Activated CD4-positive, alpha-beta T cell treated with anti-CD3 and anti-CD28 coated beads, Interleukin-10, Interleukin-2, amounts not matched to agents 100 ng/mL and 50 ng/mL, durations not matched to agents 16 hours and 8 hours (primary cell): ENCODE data around the gene RABIF.
A peak's percentile ranks its signal among the peaks of the same experiment; 100 is the strongest.
"Not testable (repeated sequence)": the region's sequence is repeated elsewhere in the genome, so short reads cannot be mapped to it uniquely, and the experiment has no call there.

Source experiments
- DNase-seq: peaks from one replicate; pipeline ENCODE4 v3.0.0-alpha.2; 2020

The RABIF gene

DNA sequence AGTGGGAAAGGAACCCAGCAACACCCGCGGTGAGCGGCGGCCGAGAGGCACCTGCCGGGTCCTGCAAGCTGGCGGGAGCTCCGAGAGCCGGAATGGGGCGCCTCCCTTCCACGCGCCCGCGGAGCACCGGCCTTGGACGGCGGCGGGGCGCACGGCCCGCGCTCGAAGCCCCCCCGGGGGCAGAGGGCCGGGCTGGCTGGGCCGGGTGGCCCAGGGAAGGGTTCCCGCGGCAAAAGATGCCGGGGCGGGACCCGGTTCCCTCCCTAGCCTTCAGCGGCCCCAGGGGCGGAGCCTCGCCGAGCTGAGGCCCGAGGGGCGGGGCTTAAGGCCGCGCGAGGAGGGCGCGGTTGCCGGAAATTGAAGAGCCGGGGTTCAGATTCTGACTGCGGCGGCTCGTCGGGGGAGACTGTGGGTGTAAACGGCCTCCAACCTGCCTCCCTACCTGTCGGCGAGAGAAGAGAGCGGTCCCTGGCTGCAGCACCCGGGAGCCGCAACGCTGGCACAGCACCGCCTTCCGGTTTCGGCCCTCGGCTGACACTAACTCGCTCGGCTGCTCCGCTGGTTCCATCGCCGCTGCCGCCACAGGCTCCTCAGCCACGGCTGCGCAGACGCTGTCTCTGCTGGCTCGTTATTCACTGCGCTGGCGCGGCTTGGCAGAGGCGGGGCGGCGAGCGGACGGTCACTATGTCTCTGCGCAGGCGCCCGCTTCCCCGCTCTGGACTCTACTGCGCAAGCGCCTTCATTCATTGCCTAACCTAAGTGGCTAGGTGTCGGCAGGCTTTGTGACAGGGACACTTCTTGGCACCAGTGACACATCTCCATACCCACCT is at the start of gene RABIF:
RABIF (minus strand) TSS at position 619 of the 830 bp plus-strand sequence; CDS start at position 568, 51 bp downstream.
- DNase-seq: peak; percentile 98

GRCh38 chr1:202938287-202938925 is 49.5 kb upstream of the RABIF start:
- no peak for DNase-seq

DNA sequence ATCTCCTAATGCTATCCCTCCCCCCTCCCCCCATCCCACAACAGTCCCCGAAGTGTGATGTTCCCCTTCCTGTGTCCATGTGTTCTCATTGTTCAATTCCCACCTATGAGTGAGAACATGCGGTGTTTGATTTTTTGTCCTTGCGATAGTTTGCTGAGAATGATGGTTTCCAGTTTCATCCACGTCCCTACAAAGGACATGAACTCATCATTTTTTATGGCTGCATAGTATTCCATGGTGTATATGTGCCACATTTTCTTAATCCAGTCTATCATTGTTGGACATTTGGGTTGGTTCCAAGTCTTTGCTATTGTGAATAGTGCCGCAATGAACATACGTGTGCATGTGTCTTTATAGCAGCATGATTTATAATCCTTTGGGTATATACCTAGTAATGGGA is 47.5 kb upstream of the RABIF start:
- DNase-seq: not testable (repeated sequence)

GRCh38 chr1:202935844-202936243 is 46.9 kb upstream of the RABIF start:
- DNase-seq: no peak

GRCh38 chr1:202934755-202935154 is 45.8 kb upstream of the RABIF start:
- no peak for DNase-seq

GRCh38 chr1:202932476-202932875 is 43.5 kb upstream of the RABIF start:
- DNase-seq: no peak

DNA sequence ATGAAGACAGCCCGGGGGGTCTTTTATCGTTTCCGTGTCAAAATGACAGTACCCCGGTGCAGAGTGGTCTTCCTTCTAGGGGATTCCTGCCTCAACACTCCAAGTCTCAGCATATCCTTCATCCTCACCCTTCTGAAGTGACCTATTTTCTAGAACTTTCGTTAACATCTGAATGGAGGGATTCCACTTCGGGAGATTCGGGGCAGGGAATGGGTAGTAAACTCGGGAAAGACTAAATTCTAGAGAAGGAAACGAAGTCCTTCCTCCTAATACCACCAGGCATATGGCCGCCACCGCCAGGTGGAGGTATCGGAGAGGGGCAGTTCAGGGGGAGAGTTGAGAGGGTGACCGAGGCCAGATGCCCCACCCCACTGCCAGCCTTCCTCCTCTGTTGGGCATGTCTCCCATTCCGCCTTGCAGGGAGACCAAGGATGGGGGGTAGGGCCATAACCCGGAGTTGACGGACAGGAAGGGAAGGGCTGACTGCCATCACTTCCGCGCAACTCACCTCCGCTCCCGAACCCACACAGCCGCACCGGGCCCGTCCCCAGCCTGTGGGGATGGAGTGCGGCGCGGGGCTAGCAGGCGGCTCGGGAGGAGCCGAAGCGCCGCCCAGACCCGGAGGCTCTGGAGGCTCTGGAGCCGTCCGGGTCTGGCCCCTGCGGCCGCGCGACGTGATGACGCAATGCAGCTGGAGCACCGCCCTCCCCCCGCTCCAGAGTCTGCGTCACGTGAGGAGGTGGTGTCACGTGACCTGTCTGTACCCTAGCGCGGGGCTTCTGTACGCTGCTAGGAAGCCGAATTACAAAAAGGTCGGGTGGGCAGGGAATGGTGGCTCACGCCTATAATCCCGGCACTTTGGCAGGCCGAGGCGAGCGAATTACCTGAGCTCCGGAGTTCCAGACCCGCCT is 37.9 kb upstream of the RABIF start, which contains the start of gene KLHL12:
KLHL12 (minus strand) TSS at position 654 of the 911 bp plus-strand sequence. CDS start 2,072 bp downstream, outside the sequence.
- DNase-seq: peak; percentile 97

DNA sequence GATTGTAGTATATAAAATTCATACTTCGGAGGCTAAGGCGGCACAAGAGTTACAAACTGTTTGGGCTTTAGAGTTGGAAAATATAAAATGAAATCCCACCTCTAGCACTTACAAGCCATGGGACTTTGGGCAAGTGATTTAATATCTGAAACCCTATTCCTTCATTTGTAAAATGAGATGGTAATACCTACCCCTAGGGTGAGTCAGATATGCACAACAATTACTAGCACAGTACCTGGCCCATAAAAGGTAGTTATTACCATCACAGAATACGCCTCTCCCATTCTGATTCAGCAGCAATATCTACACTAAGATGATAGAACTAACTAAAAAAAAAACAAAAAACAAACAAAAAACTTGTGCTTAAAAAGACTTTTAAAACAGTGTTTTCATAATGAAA is 34.6 kb upstream of the RABIF start:
- no peak for DNase-seq

DNA sequence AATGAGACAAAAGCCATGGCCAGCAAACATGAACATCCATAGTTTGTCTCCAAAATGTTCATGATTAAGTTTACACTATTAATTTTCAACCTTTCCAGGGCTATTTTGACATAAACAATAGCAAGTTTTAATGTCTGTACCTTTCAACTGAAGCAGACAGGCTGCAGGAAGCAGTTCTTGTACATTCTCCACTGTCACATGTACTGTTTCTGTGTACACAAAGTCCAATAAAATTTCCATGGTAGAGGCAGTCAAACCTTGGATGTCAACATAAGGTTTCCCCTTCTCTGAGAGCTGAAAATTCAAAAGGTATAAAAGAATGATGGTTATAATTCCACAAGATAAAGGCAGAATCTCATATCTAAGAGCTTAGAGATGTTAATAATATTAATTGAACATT is 30.7 kb upstream of the RABIF start:
- no peak for DNase-seq

DNA sequence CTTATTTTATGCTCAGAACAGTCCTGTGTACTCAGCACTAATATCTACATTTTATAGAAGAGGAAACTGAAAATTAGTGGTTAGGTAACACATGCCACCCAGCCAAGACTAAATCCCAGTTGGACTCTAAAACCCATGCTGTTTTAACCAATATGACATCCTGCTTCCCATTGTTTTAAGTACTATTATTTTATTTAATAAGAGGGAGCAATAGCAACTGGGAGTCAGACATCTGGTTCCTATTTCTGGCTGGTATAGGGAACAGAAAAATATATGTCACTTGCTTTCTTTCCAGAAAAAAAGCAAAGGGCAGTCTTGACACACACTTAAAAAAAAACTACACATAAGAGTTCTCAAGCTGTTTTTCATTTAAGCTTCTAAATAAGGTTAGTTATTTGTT is 26.2 kb upstream of the RABIF start:
- DNase-seq: no peak

- DNase-seq: peak; percentile 2
These were observed 23.5 kb upstream of the RABIF start for GRCh38 chr1:202912476-202912875.

DNA sequence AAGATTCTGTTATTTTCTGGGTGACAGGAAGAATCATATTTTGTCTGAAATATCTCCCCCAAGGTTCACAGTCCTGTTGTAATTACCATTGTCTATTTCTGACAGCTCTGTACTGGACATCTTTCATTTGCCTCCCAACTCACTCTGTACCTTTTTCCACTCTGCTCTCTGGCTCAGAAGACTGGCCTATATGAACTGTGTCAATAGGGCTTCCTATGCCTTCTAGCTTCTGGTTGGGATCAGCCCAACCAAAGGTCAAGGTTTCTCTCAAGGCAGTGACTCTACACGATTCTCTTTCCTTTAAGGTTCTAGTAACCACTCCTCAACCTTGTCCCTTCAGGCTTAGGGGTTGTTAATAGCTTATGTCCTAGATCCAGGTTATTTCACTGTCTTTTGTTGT is 20.5 kb upstream of the RABIF start:
- DNase-seq: no peak

DNA sequence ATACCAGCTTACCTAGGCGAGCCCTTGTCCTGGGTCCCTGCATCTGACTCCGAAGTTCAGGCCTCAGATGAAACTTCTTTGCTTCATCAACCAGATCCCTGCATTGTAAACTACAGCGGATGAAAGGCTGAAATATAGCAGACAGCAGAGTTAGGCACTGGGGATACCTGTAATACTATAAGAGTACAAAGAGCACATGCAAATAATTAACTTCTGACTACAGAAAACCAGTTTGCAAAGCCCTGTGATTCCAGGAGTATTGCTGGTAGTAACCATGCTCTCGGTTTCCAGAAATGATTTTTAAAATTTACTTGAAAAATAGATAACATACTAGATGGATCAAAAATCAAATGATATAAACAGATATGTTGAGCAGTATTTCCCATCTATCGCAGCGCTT is 20.0 kb upstream of the RABIF start:
- DNase-seq: no peak

DNA sequence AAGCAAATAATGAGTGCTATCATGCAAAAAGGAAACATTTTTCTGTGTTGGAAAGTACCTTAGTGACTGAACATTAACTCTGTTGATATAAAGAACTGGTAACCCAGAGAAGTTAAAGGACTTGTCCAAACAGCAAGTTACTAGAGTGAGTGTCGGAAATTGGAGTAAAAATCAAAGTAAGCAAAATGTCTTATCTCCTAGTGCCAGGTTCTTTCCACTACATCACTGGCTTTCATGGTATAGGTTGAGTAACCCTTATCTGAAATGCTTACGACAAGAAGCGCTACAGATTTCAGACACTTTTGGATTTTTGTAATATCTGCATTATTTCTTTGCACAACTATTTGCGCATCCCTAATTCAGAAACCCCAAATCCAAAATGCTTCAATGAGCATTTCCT is 16.4 kb upstream of the RABIF start:
- DNase-seq: no peak

GRCh38 chr1:202903808-202904207 is 14.9 kb upstream of the RABIF start:
- not testable (repeated sequence) for DNase-seq

DNA sequence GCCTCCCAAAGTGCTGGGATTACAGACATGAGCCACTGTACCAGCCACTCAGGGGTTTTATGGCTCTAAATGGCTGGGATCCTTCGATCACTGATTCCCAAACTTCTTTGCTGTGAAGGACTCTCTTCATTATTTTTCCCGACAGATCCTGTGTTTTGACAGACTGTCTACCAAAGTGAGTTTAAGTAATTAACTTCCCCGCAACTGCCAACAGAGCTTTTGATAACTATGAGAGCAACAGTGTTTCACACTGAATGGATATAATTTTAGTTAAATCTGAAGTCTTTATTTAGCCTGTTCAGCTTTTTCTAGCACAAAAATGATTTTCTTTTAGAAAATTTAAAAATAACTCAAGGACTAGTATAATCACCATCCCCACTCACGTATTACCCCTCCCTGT is 12.6 kb upstream of the RABIF start:
- no peak for DNase-seq

GRCh38 chr1:202892501-202892900 is 3.6 kb upstream of the RABIF start:
- DNase-seq: no peak

DNA sequence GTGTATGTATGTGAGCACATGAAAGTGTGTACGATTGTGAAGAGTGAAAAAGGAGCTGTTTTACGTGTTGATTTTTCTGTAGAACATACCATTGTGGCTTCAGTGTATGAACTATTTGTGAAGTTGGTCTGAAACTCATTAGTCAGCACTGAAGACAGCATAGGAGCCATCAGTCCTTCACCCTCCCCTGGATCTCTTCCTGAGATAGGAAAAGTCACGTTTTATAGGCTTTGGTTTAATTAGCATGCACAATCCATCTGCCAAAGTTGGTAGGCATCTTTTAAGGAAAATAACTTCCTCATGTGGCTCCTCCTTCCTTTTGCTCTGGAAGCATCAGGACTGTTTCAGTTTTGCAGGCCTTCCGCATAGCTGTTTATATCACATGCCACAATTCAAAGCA is 1.4 kb upstream of the RABIF start:
- no peak for DNase-seq

- DNase-seq: peak; percentile 58
These were observed 773 bp downstream of the RABIF start for GRCh38 chr1:202888221-202888530.

GRCh38 chr1:202880961-202881460 is 7.9 kb downstream of the RABIF start:
- no peak for DNase-seq

DNA sequence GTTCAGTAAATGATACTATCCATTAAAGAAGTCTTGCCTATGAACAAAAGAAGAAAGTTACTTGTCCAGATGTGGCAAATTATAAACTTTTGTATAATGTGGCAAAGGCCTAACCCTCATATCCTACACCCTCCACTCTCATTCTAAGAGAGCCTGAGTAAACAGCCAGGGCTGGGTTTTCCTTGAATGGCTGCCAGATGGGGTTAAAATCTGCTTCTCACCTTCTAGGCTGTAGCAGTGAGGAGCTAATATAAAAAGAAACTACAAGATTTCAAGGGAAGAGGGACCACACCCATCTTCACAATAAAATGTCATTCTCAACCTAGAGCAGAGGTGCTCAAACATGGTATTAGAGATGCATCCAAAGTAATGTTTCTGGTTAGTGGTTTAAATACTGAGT is 8.9 kb downstream of the RABIF start:
- no peak for DNase-seq

- no peak for DNase-seq
These were observed 9.8 kb downstream of the RABIF start for GRCh38 chr1:202879128-202879527.

- no peak for DNase-seq
These were observed 15.9 kb downstream of the RABIF start for GRCh38 chr1:202873026-202873425.
